Measurements from ENCODE around the gene LRRC45. TPM values are rescaled to one million over a fixed set of nuclear protein-coding genes. Genes with fewer than 3 reads are reported as not detected.

The LRRC45 gene
- total and polyA plus RNA-seq, 8 donors: 12.0 to 23.2 (median 17.6) TPM

GRCh38 chr17:82046903-82047302, 23.8 kb downstream of the LRRC45 start:
- no peak overlapping the region for H3K27ac ChIP-seq
- no peaks in the 10 kb centered on the region for H3K27me3 ChIP-seq
- TF ChIP-seq CTCF (IDR thresholded peaks at IDR 0.05): no peak
- intact Hi-C loops (cut with DNase I): no loop called here
- peaks cover 7 to 21% of the 10 kb centered on the region in 2 donors for H3K4me1 ChIP-seq
- DNase-seq (no peak), ATAC-seq (no peak)
- H3K9me3 ChIP-seq: no peaks in the 10 kb centered on the region
- H3K4me3 ChIP-seq: no peak overlapping the region
- H3K36me3 ChIP-seq: peaks cover 0 to 35% of the 10 kb centered on the region in 2 donors

- Histone ChIP-seq H3K27ac (no peak overlapping the region), H3K4me3 (no peak overlapping the region), H3K27me3 (no peaks in the 10 kb centered on the region), H3K4me1 (peaks cover 9 to 24% of the 10 kb centered on the region in 2 donors), H3K36me3 (peaks cover 0 to 35% of the 10 kb centered on the region in 2 donors), H3K9me3 (no peaks in the 10 kb centered on the region)
- no peak for DNase-seq
- intact Hi-C loops (cut with DNase I): no loop called here
- ATAC-seq: no peak
- no peak for TF ChIP-seq CTCF (IDR thresholded peaks at IDR 0.05)
Observed at GRCh38 chr17:82047379-82047778, 24.3 kb downstream of the LRRC45 start.

GRCh38 chr17:82047914-82048570, 24.9 kb downstream of the LRRC45 start:
- H3K27me3 ChIP-seq: no peaks in the 10 kb centered on the region
- TF ChIP-seq CTCF (IDR thresholded peaks at IDR 0.05): no peak
- DNase-seq (peak in 1 of 4 donors; percentile 65), ATAC-seq (no peak)
- H3K4me1 ChIP-seq: peaks cover 15 to 30% of the 10 kb centered on the region in 2 donors
- H3K27ac ChIP-seq: no peak overlapping the region
- H3K9me3 ChIP-seq: no peaks in the 10 kb centered on the region
- H3K36me3 ChIP-seq: peaks cover 0 to 35% of the 10 kb centered on the region in 2 donors
- H3K4me3 ChIP-seq: no peak overlapping the region
- intact Hi-C loops (cut with DNase I): no loop called here

- Histone ChIP-seq H3K4me1 (peaks cover 17 to 36% of the 10 kb centered on the region in 2 donors), H3K27me3 (no peaks in the 10 kb centered on the region), H3K36me3 (peaks cover 0 to 40% of the 10 kb centered on the region in 2 donors), H3K27ac (no peak overlapping the region), H3K9me3 (no peaks in the 10 kb centered on the region), H3K4me3 (no peak overlapping the region)
- ATAC-seq: no peak
- peak in 1 of 4 donors; percentile 71 for DNase-seq
- intact Hi-C loops (cut with DNase I): no loop called here
- TF ChIP-seq CTCF (IDR thresholded peaks at IDR 0.05): no peak
Observed at GRCh38 chr17:82048571-82048971, 25.5 kb downstream of the LRRC45 start.

GRCh38 chr17:82049106-82049505, 26.0 kb downstream of the LRRC45 start:
- Histone ChIP-seq H3K27me3 (no peaks in the 10 kb centered on the region), H3K36me3 (peaks cover 0 to 46% of the 10 kb centered on the region in 2 donors), H3K4me1 (peaks cover 17 to 41% of the 10 kb centered on the region in 2 donors), H3K4me3 (no peak overlapping the region), H3K27ac (no peak overlapping the region), H3K9me3 (no peaks in the 10 kb centered on the region)
- ATAC-seq: no peak
- no peak for DNase-seq
- TF ChIP-seq CTCF (IDR thresholded peaks at IDR 0.05): no peak
- intact Hi-C loops (cut with DNase I): no loop called here
